ENCODE data around the gene GRIK3.

DNA sequence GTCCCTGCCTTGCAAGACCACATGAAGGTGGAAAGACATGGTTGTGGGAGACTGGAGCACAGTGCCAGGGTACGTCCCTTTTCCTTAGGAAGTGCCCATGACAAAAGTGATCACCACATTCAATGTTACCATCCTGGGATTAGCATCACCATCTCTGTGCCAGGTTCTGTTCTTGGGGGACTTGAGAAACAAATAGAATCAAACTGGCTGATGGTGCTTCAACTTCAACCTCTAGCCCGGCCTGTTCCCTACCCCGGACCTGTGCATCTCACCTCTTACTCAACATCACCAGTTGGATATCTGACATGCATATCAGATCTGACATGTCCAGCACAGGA lies 153.3 kb downstream of the GRIK3 start:
- TF ChIP-seq, protein P1, sequence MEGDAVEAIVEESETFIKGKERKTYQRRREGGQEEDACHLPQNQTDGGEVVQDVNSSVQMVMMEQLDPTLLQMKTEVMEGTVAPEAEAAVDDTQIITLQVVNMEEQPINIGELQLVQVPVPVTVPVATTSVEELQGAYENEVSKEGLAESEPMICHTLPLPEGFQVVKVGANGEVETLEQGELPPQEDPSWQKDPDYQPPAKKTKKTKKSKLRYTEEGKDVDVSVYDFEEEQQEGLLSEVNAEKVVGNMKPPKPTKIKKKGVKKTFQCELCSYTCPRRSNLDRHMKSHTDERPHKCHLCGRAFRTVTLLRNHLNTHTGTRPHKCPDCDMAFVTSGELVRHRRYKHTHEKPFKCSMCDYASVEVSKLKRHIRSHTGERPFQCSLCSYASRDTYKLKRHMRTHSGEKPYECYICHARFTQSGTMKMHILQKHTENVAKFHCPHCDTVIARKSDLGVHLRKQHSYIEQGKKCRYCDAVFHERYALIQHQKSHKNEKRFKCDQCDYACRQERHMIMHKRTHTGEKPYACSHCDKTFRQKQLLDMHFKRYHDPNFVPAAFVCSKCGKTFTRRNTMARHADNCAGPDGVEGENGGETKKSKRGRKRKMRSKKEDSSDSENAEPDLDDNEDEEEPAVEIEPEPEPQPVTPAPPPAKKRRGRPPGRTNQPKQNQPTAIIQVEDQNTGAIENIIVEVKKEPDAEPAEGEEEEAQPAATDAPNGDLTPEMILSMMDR (IDR thresholded peaks at IDR 0.05; ENCODE audit: poor library complexity), result no peak
- no peak for TF ChIP-seq EZH2 (IDR thresholded peaks at IDR 0.05; ENCODE audit: borderline replicate concordance)
